A549 (cell line): ENCODE measurements around the gene OR2C3. TPM values are rescaled to one million over a fixed set of nuclear protein-coding genes. Genes with fewer than 3 reads are reported as not detected.

ENCODE experiments used
- ATAC-seq, 2 experiments: fragments of 200-7000 bp in 1 of 2; fragments of >200 bp in 1 of 2; cut with Nextera tagmentation in 1 of 2; cut with Tn5 transposase in 1 of 2; 3 replicates each; pipeline versions ENCODE4 v1.8.0 to v1.9.1; 2018 to 2020; ENCODE audit warnings: mild to moderate bottlenecking in 1 of 2, moderate library complexity in 1 of 2
- CTCF ChIA-PET: fragments of 300-600 bp; sonication (Branson Sonifier 250); formaldehyde crosslinking; extraction: SDS; loops from one replicate; lab custom pipeline; 2021; ENCODE audit warnings: antibody characterized with exemption, inconsistent platforms; lab: Yijun Ruan, JAX
- POLR2A ChIA-PET: fragments of 350-600 bp; formaldehyde crosslinking; extraction: SDS; loops from one replicate; lab custom pipeline; 2021; ENCODE audit warnings: antibody characterized with exemption, inconsistent platforms; lab: Yijun Ruan, JAX
- DNase-seq, 2 experiments: peaks; one replicate each; pipeline versions ENCODE4 v3.0.0 to v3.0.0-alpha.2; 2011 to 2016; ENCODE audit warnings: low read depth in 1 of 2, low spot score in 1 of 2
- FAIRE-seq: peaks from 2 replicates; lab custom pipeline; 2011; peaks lifted over from hg19 to GRCh38; lab: Jason Lieb, UNC
- H3K27ac ChIP-seq, 2 experiments: fragments of >200 bp; sonication (Bioruptor Twin); formaldehyde crosslinking; 3 replicates each; pipeline ENCODE4 v1.5.1; 2016 to 2017
- H3K4me1 ChIP-seq: fragments of >200 bp; sonication (Bioruptor Twin); formaldehyde crosslinking; 3 replicates; pipeline ENCODE4 v1.6.1; 2016
- H3K4me2 ChIP-seq: fragments of >200 bp; sonication (Bioruptor Twin); formaldehyde crosslinking; 3 replicates; pipeline ENCODE4 v1.6.1; 2016
- H3K4me3 ChIP-seq: fragments of >200 bp; sonication (Bioruptor Twin); formaldehyde crosslinking; 3 replicates; pipeline ENCODE4 v1.5.1; 2016
- H3K9me3 ChIP-seq: fragments of >200 bp; sonication (Bioruptor Twin); formaldehyde crosslinking; 3 replicates; pipeline ENCODE4 v1.6.1; 2016
- ATOH8 ChIP-seq: fragments of 250-450 bp; sonication (Bioruptor Pico); IDR thresholded peaks from 2 replicates; pipeline ENCODE4 v1.5.0; 2020; ENCODE audit warnings: low read depth, mild to moderate bottlenecking, moderate library complexity
- CEBPB ChIP-seq, 2 experiments: fragments of >200 bp in 1 of 2; sonication (Bioruptor Twin) in 1 of 2; formaldehyde crosslinking in 1 of 2; IDR thresholded peaks; 2 replicates each; pipeline ENCODE4 v1.6.1; 2012 to 2016
- EHMT2 ChIP-seq: fragments of 200-600 bp; sonication (generic); IDR thresholded peaks from 2 replicates; pipeline ENCODE4 v1.6.1; 2016; ENCODE audit warnings: antibody characterized with exemption, low read depth, mild to moderate bottlenecking, moderate library complexity
- EP300 ChIP-seq, 2 experiments: fragments of >200 bp; sonication (Bioruptor Twin); formaldehyde crosslinking; IDR thresholded peaks; 2 replicates in 1 of 2; 3 replicates in 1 of 2; pipeline ENCODE4 v1.6.1; 2016 to 2017
- ESRRA ChIP-seq: fragments of 150-350 bp; IDR thresholded peaks from 2 replicates; pipeline ENCODE4 v1.6.1; 2014; ENCODE audit warnings: mild to moderate bottlenecking, low read length, borderline replicate concordance
- FOSB ChIP-seq: fragments of 250-450 bp; sonication (Bioruptor Pico); IDR thresholded peaks from 2 replicates; pipeline ENCODE4 v1.5.0; 2020; ENCODE audit warnings: mild to moderate bottlenecking, moderate library complexity
- HDAC2 ChIP-seq: fragments of 200-600 bp; sonication (generic); IDR thresholded peaks from 2 replicates; pipeline ENCODE4 v1.6.1; 2016
- HOXA7 ChIP-seq: fragments of 250-450 bp; sonication (Bioruptor Pico); IDR thresholded peaks from 2 replicates; pipeline ENCODE4 v1.5.0; 2020; ENCODE audit warnings: mild to moderate bottlenecking, moderate library complexity
- HOXB13 ChIP-seq: fragments of 250-450 bp; sonication (Bioruptor Pico); IDR thresholded peaks from 2 replicates; pipeline ENCODE4 v1.5.0; 2020; ENCODE audit warnings: low read depth, mild to moderate bottlenecking, moderate library complexity
- HOXB5 ChIP-seq: fragments of 250-450 bp; sonication (Bioruptor Pico); IDR thresholded peaks from 2 replicates; pipeline ENCODE4 v1.5.0; 2020; ENCODE audit warnings: mild to moderate bottlenecking, moderate library complexity
- KDM1A ChIP-seq: fragments of 200-600 bp; sonication (generic); IDR thresholded peaks from 2 replicates; pipeline ENCODE4 v1.6.1; 2016; ENCODE audit warnings: low read depth, mild to moderate bottlenecking
- KDM5A ChIP-seq: fragments of 200-600 bp; sonication (generic); IDR thresholded peaks from 2 replicates; pipeline ENCODE4 v1.6.1; 2016; ENCODE audit warnings: antibody characterized with exemption, mild to moderate bottlenecking
- PHF8 ChIP-seq: fragments of 200-600 bp; sonication (generic); IDR thresholded peaks from 2 replicates; pipeline ENCODE4 v1.6.1; 2016; ENCODE audit warnings: low read depth, mild to moderate bottlenecking, antibody characterized with exemption, moderate library complexity, borderline replicate concordance
- POLR2A ChIP-seq: IDR thresholded peaks from 2 replicates; pipeline ENCODE4 v1.6.1; 2012; ENCODE audit warnings: mild to moderate bottlenecking, low read length
- POLR2AphosphoS2 ChIP-seq: conservative IDR thresholded peaks from 2 replicates; pipeline ENCODE4 v1.6.1; 2012; ENCODE audit warnings: low read length, improper control_type of control experiment, inconsistent platforms
- RAD21 ChIP-seq, 2 experiments: fragments of >200 bp in 1 of 2; sonication (Bioruptor Twin) in 1 of 2; formaldehyde crosslinking in 1 of 2; IDR thresholded peaks in 1 of 2; conservative IDR thresholded peaks in 1 of 2; 2 replicates in 1 of 2; 3 replicates in 1 of 2; pipeline ENCODE4 v1.6.1; 2012 to 2018; ENCODE audit warnings: inconsistent platforms in 1 of 2
- REST ChIP-seq: fragments of 200-600 bp; sonication (generic); IDR thresholded peaks from 2 replicates; pipeline ENCODE4 v1.6.1; 2016; ENCODE audit warnings: antibody characterized with exemption, mild to moderate bottlenecking, moderate library complexity
- SMC3 ChIP-seq: fragments of >200 bp; sonication (Bioruptor Twin); formaldehyde crosslinking; IDR thresholded peaks from 3 replicates; pipeline ENCODE4 v1.6.1; 2018; ENCODE audit warnings: inconsistent platforms
- ZNF302 ChIP-seq: fragments of 250-450 bp; sonication (Bioruptor Pico); IDR thresholded peaks from 2 replicates; pipeline ENCODE4 v1.9.0; 2021; ENCODE audit warnings: inconsistent platforms, mild to moderate bottlenecking, moderate library complexity
- ZSCAN20 ChIP-seq: fragments of 250-450 bp; sonication (Bioruptor Pico); IDR thresholded peaks from 2 replicates; pipeline ENCODE4 v1.8.0; 2022; ENCODE audit warnings: mild to moderate bottlenecking, moderate library complexity
- WGBS: methylation state at CpG from one replicate; pipeline ENCODE4 v1.1.6; 2017; ENCODE audit errors: missing lambda C conversion rate; 5-methylcytosine and 5-hydroxymethylcytosine counted together
- polyA plus RNA-seq, 4 experiments: library from polyadenylated mRNA; depleted of rRNA in 3 of 4; stranded (reverse); fragments of >200 nt; fragmentation: RNase III in 1 of 4; extraction: RNeasy Plus Mini Kit Qiagen cat#74134 plus additional on column Dnase treatment in 1 of 4; gene quantifications; 2 replicates in 3 of 4; 3 replicates in 1 of 4; pipeline ENCODE4 v1.2.3, GENCODE V29; 2011 to 2017
- TF ChIP-seq, protein P1 (sequence below): fragments of 150-350 bp; IDR thresholded peaks from 2 replicates; pipeline ENCODE4 v1.6.1; 2014; ENCODE audit warnings: low read depth, mild to moderate bottlenecking, low read length

The OR2C3 gene
- polyA plus RNA-seq, 2 of the 4 experiments (the other 2 are of a cell fraction) = not detected

GRCh38 chr1:247576514-247576913 lies 40.3 kb upstream of the OR2C3 start:
- CTCF ChIA-PET = interaction anchor here (1.3 kb wide), 1 partner anchor 10 kb away, joined by 4 read pairs; no protein-coding TSS in a partner anchor
- peak in 1 of 2 experiments; percentile 34; a peak in 2 of 5 replicates for TF ChIP-seq RAD21 (conservative IDR thresholded peaks at IDR 0.05 in 1 of 2, IDR thresholded peaks at IDR 0.05 in 1 of 2)
- TF ChIP-seq HOXB5 (CRISPR knock-in tag) = no peak
- no peak for FAIRE-seq

GRCh38 chr1:247574664-247575063 lies 38.4 kb upstream of the OR2C3 start:
- Histone ChIP-seq H3K4me1 (no peaks in the 10 kb centered on the region), H3K9me3 (peaks cover 8% of the 10 kb centered on the region; the same call in 2 of the 3 replicates), H3K27ac (no peak overlapping the region), H3K4me3 (no peak overlapping the region), H3K4me2 (no peak overlapping the region)
- CTCF ChIA-PET = interaction anchor here (0.6 kb wide), 1 partner anchor 941 kb away, joined by 3 read pairs; no protein-coding TSS in a partner anchor
- no peak for DNase-seq
- POLR2A ChIA-PET = no interaction called here
- no peak for FAIRE-seq
- no peak for ATAC-seq
- TF ChIP-seq EP300 (IDR thresholded peaks at IDR 0.05) = no peak
- no peak for TF ChIP-seq KDM1A
- TF ChIP-seq HOXA7 (CRISPR knock-in tag) = no peak
- no peak for TF ChIP-seq CEBPB (IDR thresholded peaks at IDR 0.05)
- TF ChIP-seq PHF8 = no peak
- no peak for TF ChIP-seq POLR2A
- no peak for TF ChIP-seq HDAC2

More at GRCh38 chr1:247576514-247576913, 40.3 kb upstream of the OR2C3 start:
- Histone ChIP-seq H3K4me2 (no peak overlapping the region), H3K9me3 (peaks cover 8% of the 10 kb centered on the region; the same call in 2 of the 3 replicates), H3K4me1 (no peaks in the 10 kb centered on the region), H3K27ac (no peak overlapping the region), H3K4me3 (no peak overlapping the region)
- DNase-seq (peak in 1 of 2 experiments; percentile 5), ATAC-seq (no peak)
- POLR2A ChIA-PET = no interaction called here
- WGBS = 6% methylated on average over 3 of the region's 3 CpGs

- ChIA-PET CTCF (interaction anchor here (0.6 kb wide), 1 partner anchor 940 kb away, joined by 3 read pairs; no protein-coding TSS in a partner anchor), POLR2A (no interaction called here)
- no peak for FAIRE-seq
Measured at GRCh38 chr1:247574236-247574635, 38.0 kb upstream of the OR2C3 start.

More at GRCh38 chr1:247574236-247574635, 38.0 kb upstream of the OR2C3 start:
- Histone ChIP-seq H3K9me3 (peaks cover 8% of the 10 kb centered on the region; the same call in 2 of the 3 replicates), H3K4me1 (no peaks in the 10 kb centered on the region), H3K4me2 (no peak overlapping the region), H3K4me3 (no peak overlapping the region), H3K27ac (no peak overlapping the region)
- ATAC-seq (no peak), DNase-seq (no peak)
- 3% methylated on average over 1 of the region's 1 CpG for WGBS
- TF ChIP-seq ATOH8 (CRISPR knock-in tag) (no peak), EHMT2 (no peak), EP300 (IDR thresholded peaks at IDR 0.05) (no peak), ESRRA (no peak), SMC3 (no peak), KDM5A (no peak), HOXB13 (CRISPR knock-in tag) (no peak), ZNF302 (CRISPR knock-in tag) (no peak), REST (no peak), POLR2AphosphoS2 (no peak), FOSB (CRISPR knock-in tag) (no peak), ZSCAN20 (CRISPR knock-in tag) (no peak), PHF8 (no peak)
- TF ChIP-seq, protein P1, sequence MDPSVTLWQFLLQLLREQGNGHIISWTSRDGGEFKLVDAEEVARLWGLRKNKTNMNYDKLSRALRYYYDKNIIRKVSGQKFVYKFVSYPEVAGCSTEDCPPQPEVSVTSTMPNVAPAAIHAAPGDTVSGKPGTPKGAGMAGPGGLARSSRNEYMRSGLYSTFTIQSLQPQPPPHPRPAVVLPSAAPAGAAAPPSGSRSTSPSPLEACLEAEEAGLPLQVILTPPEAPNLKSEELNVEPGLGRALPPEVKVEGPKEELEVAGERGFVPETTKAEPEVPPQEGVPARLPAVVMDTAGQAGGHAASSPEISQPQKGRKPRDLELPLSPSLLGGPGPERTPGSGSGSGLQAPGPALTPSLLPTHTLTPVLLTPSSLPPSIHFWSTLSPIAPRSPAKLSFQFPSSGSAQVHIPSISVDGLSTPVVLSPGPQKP = no peak
